A549 (cell line): ENCODE measurements around the gene KIAA0040. TPM values are rescaled to one million over a fixed set of nuclear protein-coding genes. Genes with fewer than 3 reads are reported as not detected.

Source experiments
- ATAC-seq, 2 experiments: fragments of 200-7000 bp in 1 of 2; fragments of >200 bp in 1 of 2; cut with Nextera tagmentation in 1 of 2; cut with Tn5 transposase in 1 of 2; 3 replicates each; pipeline versions ENCODE4 v1.8.0 to v1.9.1; 2018 to 2020; ENCODE audit warnings: mild to moderate bottlenecking in 1 of 2, moderate library complexity in 1 of 2
- CTCF ChIA-PET: fragments of 300-600 bp; sonication (Branson Sonifier 250); formaldehyde crosslinking; extraction: SDS; loops from one replicate; lab custom pipeline; 2021; ENCODE audit warnings: antibody characterized with exemption, inconsistent platforms; lab: Yijun Ruan, JAX
- POLR2A ChIA-PET: fragments of 350-600 bp; formaldehyde crosslinking; extraction: SDS; loops from one replicate; lab custom pipeline; 2021; ENCODE audit warnings: antibody characterized with exemption, inconsistent platforms; lab: Yijun Ruan, JAX
- DNase-seq, 2 experiments: peaks; one replicate each; pipeline versions ENCODE4 v3.0.0 to v3.0.0-alpha.2; 2011 to 2016; ENCODE audit warnings: low read depth in 1 of 2, low spot score in 1 of 2
- FAIRE-seq: peaks from 2 replicates; lab custom pipeline; 2011; peaks lifted over from hg19 to GRCh38; lab: Jason Lieb, UNC
- H3K27ac ChIP-seq, 2 experiments: fragments of >200 bp; sonication (Bioruptor Twin); formaldehyde crosslinking; 3 replicates each; pipeline ENCODE4 v1.5.1; 2016 to 2017
- H3K4me1 ChIP-seq: fragments of >200 bp; sonication (Bioruptor Twin); formaldehyde crosslinking; 3 replicates; pipeline ENCODE4 v1.6.1; 2016
- H3K4me2 ChIP-seq: fragments of >200 bp; sonication (Bioruptor Twin); formaldehyde crosslinking; 3 replicates; pipeline ENCODE4 v1.6.1; 2016
- H3K4me3 ChIP-seq: fragments of >200 bp; sonication (Bioruptor Twin); formaldehyde crosslinking; 3 replicates; pipeline ENCODE4 v1.5.1; 2016
- H3K9me3 ChIP-seq: fragments of >200 bp; sonication (Bioruptor Twin); formaldehyde crosslinking; 3 replicates; pipeline ENCODE4 v1.6.1; 2016
- CHD4 ChIP-seq: fragments of 200-600 bp; sonication (generic); IDR thresholded peaks from 2 replicates; pipeline ENCODE4 v1.6.1; 2016; ENCODE audit warnings: antibody characterized with exemption, mild to moderate bottlenecking, borderline replicate concordance
- EHF ChIP-seq: fragments of 250-450 bp; sonication (Bioruptor Pico); IDR thresholded peaks from 2 replicates; pipeline ENCODE4 v1.5.0; 2020; ENCODE audit warnings: mild to moderate bottlenecking
- FOSL2 ChIP-seq, 2 experiments: fragments of 450-650 bp in 1 of 2; fragments of >200 bp in 1 of 2; sonication (Bioruptor Twin) in 1 of 2; formaldehyde crosslinking; IDR thresholded peaks; 2 replicates each; pipeline versions ENCODE4 v1.5.0 to v1.6.1; 2016 to 2020; ENCODE audit warnings: mild to moderate bottlenecking in 1 of 2, moderate library complexity in 1 of 2
- FOXS1 ChIP-seq: fragments of 250-450 bp; sonication (Bioruptor Pico); IDR thresholded peaks from 2 replicates; pipeline ENCODE4 v1.5.0; 2020; ENCODE audit warnings: mild to moderate bottlenecking, moderate library complexity
- GATA3 ChIP-seq: IDR thresholded peaks from 2 replicates; pipeline ENCODE4 v1.6.1; 2012; ENCODE audit warnings: borderline replicate concordance
- HDAC2 ChIP-seq: fragments of 200-600 bp; sonication (generic); IDR thresholded peaks from 2 replicates; pipeline ENCODE4 v1.6.1; 2016
- HOXB13 ChIP-seq: fragments of 250-450 bp; sonication (Bioruptor Pico); IDR thresholded peaks from 2 replicates; pipeline ENCODE4 v1.5.0; 2020; ENCODE audit warnings: low read depth, mild to moderate bottlenecking, moderate library complexity
- HOXB5 ChIP-seq: fragments of 250-450 bp; sonication (Bioruptor Pico); IDR thresholded peaks from 2 replicates; pipeline ENCODE4 v1.5.0; 2020; ENCODE audit warnings: mild to moderate bottlenecking, moderate library complexity
- JUNB ChIP-seq: fragments of >200 bp; sonication (Bioruptor Twin); formaldehyde crosslinking; IDR thresholded peaks from 2 replicates; pipeline ENCODE4 v1.6.1; 2016
- KDM1A ChIP-seq: fragments of 200-600 bp; sonication (generic); IDR thresholded peaks from 2 replicates; pipeline ENCODE4 v1.6.1; 2016; ENCODE audit warnings: low read depth, mild to moderate bottlenecking
- NR3C1 ChIP-seq: fragments of >200 bp; sonication (Bioruptor Twin); formaldehyde crosslinking; IDR thresholded peaks from 3 replicates; pipeline ENCODE4 v1.6.1; 2017
- POLR2A ChIP-seq: IDR thresholded peaks from 2 replicates; pipeline ENCODE4 v1.6.1; 2012; ENCODE audit warnings: mild to moderate bottlenecking, low read length
- RAD21 ChIP-seq, 2 experiments: fragments of >200 bp in 1 of 2; sonication (Bioruptor Twin) in 1 of 2; formaldehyde crosslinking in 1 of 2; IDR thresholded peaks in 1 of 2; conservative IDR thresholded peaks in 1 of 2; 2 replicates in 1 of 2; 3 replicates in 1 of 2; pipeline ENCODE4 v1.6.1; 2012 to 2018; ENCODE audit warnings: inconsistent platforms in 1 of 2
- TFCP2L1 ChIP-seq: fragments of 250-450 bp; sonication (Bioruptor Pico); IDR thresholded peaks from 2 replicates; pipeline ENCODE4 v1.5.0; 2021; ENCODE audit warnings: mild to moderate bottlenecking
- TP53 ChIP-seq: fragments of 250-450 bp; sonication (Bioruptor Pico); IDR thresholded peaks from 2 replicates; pipeline ENCODE4 v1.5.0; 2021; ENCODE audit warnings: mild to moderate bottlenecking, moderate library complexity
- ZC3H11A ChIP-seq: fragments of 450-650 bp; IDR thresholded peaks from 2 replicates; pipeline ENCODE4 v1.6.1; 2014; ENCODE audit warnings: antibody characterized with exemption, mild to moderate bottlenecking
- WGBS: methylation state at CpG from one replicate; pipeline ENCODE4 v1.1.6; 2017; ENCODE audit errors: missing lambda C conversion rate; 5-methylcytosine and 5-hydroxymethylcytosine counted together
- polyA plus RNA-seq, 4 experiments: library from polyadenylated mRNA; depleted of rRNA in 3 of 4; stranded (reverse); fragments of >200 nt; fragmentation: RNase III in 1 of 4; extraction: RNeasy Plus Mini Kit Qiagen cat#74134 plus additional on column Dnase treatment in 1 of 4; gene quantifications; 2 replicates in 3 of 4; 3 replicates in 1 of 4; pipeline ENCODE4 v1.2.3, GENCODE V29; 2011 to 2017
- TF ChIP-seq, protein P1 (sequence below): IDR thresholded peaks from 2 replicates; pipeline ENCODE4 v1.6.1; 2012; ENCODE audit warnings: low read depth, borderline replicate concordance
- TF ChIP-seq, protein P2 (sequence below): fragments of >200 bp; sonication (Bioruptor Twin); formaldehyde crosslinking; IDR thresholded peaks from 3 replicates; pipeline ENCODE4 v1.6.1; 2016
- TF ChIP-seq, protein P3 (sequence below): fragments of 200-600 bp; sonication (generic); IDR thresholded peaks from 2 replicates; pipeline ENCODE4 v1.6.1; 2016; ENCODE audit warnings: antibody characterized with exemption, mild to moderate bottlenecking, moderate library complexity
- TF ChIP-seq, protein P4 (sequence below): fragments of 450-650 bp; IDR thresholded peaks from 2 replicates; pipeline ENCODE4 v1.6.1; 2014; ENCODE audit warnings: antibody characterized with exemption

The KIAA0040 gene
- polyA plus RNA-seq, 2 of the 4 experiments (the other 2 are of a cell fraction), result 0.21 to 1.1 TPM

DNA sequence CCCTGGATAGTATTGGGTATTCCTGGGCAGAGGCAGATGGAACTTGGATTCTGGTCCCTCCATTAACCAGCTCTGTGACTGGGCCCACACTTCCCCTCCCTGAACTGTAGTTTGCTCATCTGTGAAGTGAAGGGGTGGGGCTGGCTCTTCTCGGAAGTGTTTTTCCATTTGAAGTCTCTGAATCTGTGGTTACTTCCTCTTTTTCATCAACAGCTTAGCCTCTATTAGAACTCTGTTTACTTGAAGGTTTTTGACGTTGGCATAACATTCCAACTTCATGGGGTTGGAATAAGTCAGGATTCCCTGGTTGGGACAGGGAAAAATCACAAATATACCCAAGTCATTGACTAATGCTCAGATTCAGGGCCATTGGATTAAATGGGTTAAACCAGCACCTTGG lies 3.6 kb downstream of the KIAA0040 start:
- no peak for FAIRE-seq
- H3K4me2 ChIP-seq, result no peak overlapping the region
- TF ChIP-seq, protein P1, sequence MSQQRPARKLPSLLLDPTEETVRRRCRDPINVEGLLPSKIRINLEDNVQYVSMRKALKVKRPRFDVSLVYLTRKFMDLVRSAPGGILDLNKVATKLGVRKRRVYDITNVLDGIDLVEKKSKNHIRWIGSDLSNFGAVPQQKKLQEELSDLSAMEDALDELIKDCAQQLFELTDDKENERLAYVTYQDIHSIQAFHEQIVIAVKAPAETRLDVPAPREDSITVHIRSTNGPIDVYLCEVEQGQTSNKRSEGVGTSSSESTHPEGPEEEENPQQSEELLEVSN, result no peak
- TF ChIP-seq HOXB13 (CRISPR knock-in tag), result no peak
- no peak for TF ChIP-seq KDM1A
- TF ChIP-seq, protein P2, sequence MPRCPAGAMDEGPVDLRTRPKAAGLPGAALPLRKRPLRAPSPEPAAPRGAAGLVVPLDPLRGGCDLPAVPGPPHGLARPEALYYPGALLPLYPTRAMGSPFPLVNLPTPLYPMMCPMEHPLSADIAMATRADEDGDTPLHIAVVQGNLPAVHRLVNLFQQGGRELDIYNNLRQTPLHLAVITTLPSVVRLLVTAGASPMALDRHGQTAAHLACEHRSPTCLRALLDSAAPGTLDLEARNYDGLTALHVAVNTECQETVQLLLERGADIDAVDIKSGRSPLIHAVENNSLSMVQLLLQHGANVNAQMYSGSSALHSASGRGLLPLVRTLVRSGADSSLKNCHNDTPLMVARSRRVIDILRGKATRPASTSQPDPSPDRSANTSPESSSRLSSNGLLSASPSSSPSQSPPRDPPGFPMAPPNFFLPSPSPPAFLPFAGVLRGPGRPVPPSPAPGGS, result no peak
- no peak for TF ChIP-seq GATA3
- no peak for TF ChIP-seq HOXB5 (CRISPR knock-in tag)
- no peak for TF ChIP-seq TP53
- no peak for TF ChIP-seq CHD4
- no peak for TF ChIP-seq EHF (CRISPR knock-in tag)
- TF ChIP-seq FOXS1 (CRISPR knock-in tag), result no peak
- no peak for TF ChIP-seq RAD21 (conservative IDR thresholded peaks at IDR 0.05 in 1 of 2, IDR thresholded peaks at IDR 0.05 in 1 of 2)
- no peak for TF ChIP-seq TFCP2L1
- TF ChIP-seq, all 56 proteins: peak for 0
- ChIA-PET POLR2A (no interaction called here), CTCF (interaction anchor here (1.5 to 3.7 kb wide), 3 partner anchors 34 to 130 kb away, joined by 3 to 19 read pairs (median 9); no protein-coding TSS in a partner anchor)
- ATAC-seq (no peak), DNase-seq (no peak)
- no peak overlapping the region for H3K27ac ChIP-seq
- H3K9me3 ChIP-seq, result no peaks in the 10 kb centered on the region
- 12% methylated on average over 2 of the region's 2 CpGs for WGBS
- 0 out of 3 replicates have a peak, but pooled peaks cover 4% of the 10 kb centered on the region for H3K4me1 ChIP-seq
- no peak overlapping the region for H3K4me3 ChIP-seq

DNA sequence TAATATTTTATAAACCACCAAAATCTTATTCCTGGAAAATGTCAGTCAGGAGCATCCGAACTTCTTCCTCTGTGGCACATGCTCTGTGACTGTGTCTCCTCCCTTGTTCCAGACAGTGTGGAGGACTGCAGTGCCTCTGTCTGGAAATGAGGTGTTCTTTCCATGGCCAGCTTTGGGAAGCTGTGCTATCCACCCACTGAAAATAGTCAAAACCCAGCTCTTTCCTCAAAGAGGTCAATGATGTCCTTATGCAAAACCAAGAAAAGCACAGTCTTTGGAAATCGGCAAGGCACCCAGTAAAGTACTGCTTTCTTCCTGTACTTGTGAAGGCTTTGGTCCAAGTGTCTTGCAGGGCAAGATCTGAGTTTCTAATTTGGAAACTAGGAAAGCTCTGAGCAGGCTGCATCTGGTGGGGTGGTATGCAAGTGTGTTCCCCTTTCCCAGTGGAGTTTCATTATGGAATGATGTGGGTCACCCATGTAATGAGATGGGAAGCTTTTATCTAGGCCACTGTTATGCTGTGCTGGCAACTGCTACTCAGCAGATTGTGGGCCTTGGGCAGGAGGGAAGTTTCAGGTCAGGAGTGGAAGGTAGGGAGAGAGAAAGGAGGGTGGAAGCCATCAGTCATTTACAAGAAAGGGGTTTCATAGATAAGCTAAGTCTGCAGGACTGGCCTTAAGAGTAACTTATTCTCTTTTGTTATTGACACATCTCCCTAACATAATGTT lies 6.0 kb downstream of the KIAA0040 start:
- Histone ChIP-seq H3K27ac (no peak overlapping the region), H3K4me1 (no peaks in the 10 kb centered on the region), H3K9me3 (no peaks in the 10 kb centered on the region), H3K4me2 (no peak overlapping the region), H3K4me3 (no peak overlapping the region)
- CTCF ChIA-PET, result interaction anchor here (1.0 to 1.3 kb wide), 3 partner anchors 32 to 679 kb away, joined by 3 to 4 read pairs (median 3); no protein-coding TSS in a partner anchor
- POLR2A ChIA-PET, result no interaction called here
- TF ChIP-seq, protein P3, sequence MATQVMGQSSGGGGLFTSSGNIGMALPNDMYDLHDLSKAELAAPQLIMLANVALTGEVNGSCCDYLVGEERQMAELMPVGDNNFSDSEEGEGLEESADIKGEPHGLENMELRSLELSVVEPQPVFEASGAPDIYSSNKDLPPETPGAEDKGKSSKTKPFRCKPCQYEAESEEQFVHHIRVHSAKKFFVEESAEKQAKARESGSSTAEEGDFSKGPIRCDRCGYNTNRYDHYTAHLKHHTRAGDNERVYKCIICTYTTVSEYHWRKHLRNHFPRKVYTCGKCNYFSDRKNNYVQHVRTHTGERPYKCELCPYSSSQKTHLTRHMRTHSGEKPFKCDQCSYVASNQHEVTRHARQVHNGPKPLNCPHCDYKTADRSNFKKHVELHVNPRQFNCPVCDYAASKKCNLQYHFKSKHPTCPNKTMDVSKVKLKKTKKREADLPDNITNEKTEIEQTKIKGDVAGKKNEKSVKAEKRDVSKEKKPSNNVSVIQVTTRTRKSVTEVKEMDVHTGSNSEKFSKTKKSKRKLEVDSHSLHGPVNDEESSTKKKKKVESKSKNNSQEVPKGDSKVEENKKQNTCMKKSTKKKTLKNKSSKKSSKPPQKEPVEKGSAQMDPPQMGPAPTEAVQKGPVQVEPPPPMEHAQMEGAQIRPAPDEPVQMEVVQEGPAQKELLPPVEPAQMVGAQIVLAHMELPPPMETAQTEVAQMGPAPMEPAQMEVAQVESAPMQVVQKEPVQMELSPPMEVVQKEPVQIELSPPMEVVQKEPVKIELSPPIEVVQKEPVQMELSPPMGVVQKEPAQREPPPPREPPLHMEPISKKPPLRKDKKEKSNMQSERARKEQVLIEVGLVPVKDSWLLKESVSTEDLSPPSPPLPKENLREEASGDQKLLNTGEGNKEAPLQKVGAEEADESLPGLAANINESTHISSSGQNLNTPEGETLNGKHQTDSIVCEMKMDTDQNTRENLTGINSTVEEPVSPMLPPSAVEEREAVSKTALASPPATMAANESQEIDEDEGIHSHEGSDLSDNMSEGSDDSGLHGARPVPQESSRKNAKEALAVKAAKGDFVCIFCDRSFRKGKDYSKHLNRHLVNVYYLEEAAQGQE, result no peak
- TF ChIP-seq FOSL2 (IDR thresholded peaks at IDR 0.05), result no peak
- TF ChIP-seq FOSL2 (CRISPR knock-in tag; IDR thresholded peaks at IDR 0.05), result no peak
- TF ChIP-seq ZC3H11A, result no peak
- TF ChIP-seq HDAC2, result no peak
- TF ChIP-seq JUNB, result no peak
- TF ChIP-seq POLR2A, result no peak
- TF ChIP-seq, protein P4, sequence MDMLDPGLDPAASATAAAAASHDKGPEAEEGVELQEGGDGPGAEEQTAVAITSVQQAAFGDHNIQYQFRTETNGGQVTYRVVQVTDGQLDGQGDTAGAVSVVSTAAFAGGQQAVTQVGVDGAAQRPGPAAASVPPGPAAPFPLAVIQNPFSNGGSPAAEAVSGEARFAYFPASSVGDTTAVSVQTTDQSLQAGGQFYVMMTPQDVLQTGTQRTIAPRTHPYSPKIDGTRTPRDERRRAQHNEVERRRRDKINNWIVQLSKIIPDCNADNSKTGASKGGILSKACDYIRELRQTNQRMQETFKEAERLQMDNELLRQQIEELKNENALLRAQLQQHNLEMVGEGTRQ, result no peak
- TF ChIP-seq NR3C1, result no peak
- FAIRE-seq, result no peak
- DNase-seq, result no peak
- WGBS, result 25% methylated on average over 2 of the region's 2 CpGs
- ATAC-seq, result 0 out of 6 replicates have a peak, but pooled peaks of 1 of the 2 experiments have one; percentile 47
